Mucosa of rectum (tissue), 2 donors: Measurements from ENCODE around the gene DYNLT1.
A peak's percentile ranks its signal among the peaks of the same experiment; 100 is the strongest.
"Not testable (repeated sequence)": the region's sequence is repeated elsewhere in the genome, so short reads cannot be mapped to it uniquely, and the experiment has no call there.

Experiments used
- H3K27ac ChIP-seq, 2 donors: one replicate each; pipeline ENCODE4 v1.7.0; 2013; ENCODE audit warnings: inconsistent platforms in 2 of 2, low read depth in 2 of 2, low read length in 2 of 2
- H3K27me3 ChIP-seq, 2 donors: one replicate each; pipeline ENCODE4 v1.7.0; 2013; ENCODE audit warnings: low read length in 2 of 2; ENCODE audit not compliant: control insufficient read depth in 2 of 2, insufficient read depth in 2 of 2
- H3K36me3 ChIP-seq, 2 donors: one replicate each; pipeline ENCODE4 v1.7.0; 2013; ENCODE audit warnings: low read length in 2 of 2; ENCODE audit not compliant: control insufficient read depth in 2 of 2, insufficient read depth in 2 of 2
- H3K4me1 ChIP-seq, 2 donors: one replicate each; pipeline ENCODE4 v1.7.0; 2013; ENCODE audit warnings: low read length in 2 of 2, mild to moderate bottlenecking in 1 of 2; ENCODE audit not compliant: control insufficient read depth in 2 of 2, insufficient read depth in 2 of 2
- H3K4me3 ChIP-seq, 2 donors: one replicate each; pipeline ENCODE4 v1.7.0; 2013; ENCODE audit warnings: low read length in 2 of 2
- H3K9ac ChIP-seq, 2 donors: one replicate each; pipeline ENCODE4 v1.7.0; 2013; ENCODE audit warnings: low read length in 2 of 2, low read depth in 1 of 2, mild to moderate bottlenecking in 1 of 2
- H3K9me3 ChIP-seq, 2 donors: one replicate each; pipeline ENCODE4 v1.7.0; 2013; ENCODE audit warnings: low read length in 2 of 2; ENCODE audit not compliant: control insufficient read depth in 2 of 2
- donor health status: healthy.
- donor health status: Normal muscosa, but diverticular disease.

DYNLT1 gene

DNA sequence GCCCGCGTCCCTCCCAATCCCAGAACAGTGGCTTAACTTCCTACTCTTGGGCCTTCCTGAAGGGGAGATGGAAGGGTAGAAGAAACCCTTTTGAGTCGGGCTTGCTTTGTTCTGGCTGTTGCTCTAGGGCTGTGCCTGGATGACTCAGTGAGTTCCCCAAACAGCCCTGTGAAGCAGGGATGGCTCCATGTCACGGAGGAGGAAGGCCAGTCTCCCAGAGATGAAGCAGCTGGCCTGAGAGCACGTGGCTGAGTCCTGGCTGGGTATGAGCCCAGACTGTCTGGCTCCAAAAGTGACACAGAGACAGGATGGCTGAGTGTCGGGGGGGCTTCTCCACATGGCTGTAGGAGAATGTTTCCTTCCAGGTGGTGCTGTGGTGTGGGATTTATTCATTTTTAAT, 10.0 kb upstream of the DYNLT1 start:
- no peaks in the 10 kb centered on the region for H3K27me3 ChIP-seq
- H3K9me3 ChIP-seq: no peaks in the 10 kb centered on the region
- no peak overlapping the region for H3K4me3 ChIP-seq
- H3K9ac ChIP-seq: no peak overlapping the region
- peak overlapping the region; percentile 65 to 82 for H3K27ac ChIP-seq
- no peaks in the 10 kb centered on the region for H3K36me3 ChIP-seq
- peaks cover 4 to 8% of the 10 kb centered on the region in 2 donors for H3K4me1 ChIP-seq

DNA sequence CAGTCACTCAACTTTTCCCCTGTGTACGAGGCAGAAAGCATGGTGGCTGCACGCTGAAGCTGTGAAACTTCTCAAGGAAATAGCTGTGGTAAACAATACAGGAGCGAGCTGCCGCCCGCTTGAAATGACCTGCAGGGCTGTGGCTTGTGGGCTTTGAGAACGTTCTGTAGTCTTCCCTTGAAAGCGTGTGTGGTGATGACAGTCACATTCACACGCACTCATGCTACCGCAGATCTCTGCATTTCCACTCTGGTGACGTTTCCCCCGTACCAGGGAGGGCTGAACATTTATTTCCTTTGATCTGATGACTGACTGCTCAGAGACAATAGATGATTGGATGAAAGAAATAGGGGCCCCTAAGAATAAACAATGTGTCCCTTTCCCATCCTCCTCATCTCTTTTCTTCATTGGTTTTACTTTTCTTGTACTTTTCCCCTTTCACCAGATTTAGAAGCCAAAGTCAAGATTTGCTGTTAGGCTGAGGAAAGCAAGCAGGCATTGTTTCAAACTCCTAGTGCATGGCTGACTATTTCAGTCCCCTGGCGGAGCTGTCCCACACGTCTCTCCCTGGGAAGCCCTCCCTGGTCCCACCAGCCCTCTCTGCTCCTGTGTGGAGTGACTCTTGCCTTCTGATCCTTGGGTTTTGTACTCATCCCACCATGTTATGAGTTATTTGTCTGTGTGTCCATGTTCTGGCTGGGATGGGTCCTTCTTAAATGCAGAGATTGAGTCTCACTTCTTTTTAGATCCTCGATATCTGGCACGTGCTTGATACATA, 9.2 kb upstream of the DYNLT1 start:
- Histone ChIP-seq H3K27me3 (no peaks in the 10 kb centered on the region), H3K4me1 (peaks cover 4 to 8% of the 10 kb centered on the region in 2 donors), H3K27ac (peak overlapping the region; percentile 65 to 82), H3K9ac (peak overlapping the region in 1 of 2 donors; percentile 29), H3K9me3 (no peaks in the 10 kb centered on the region), H3K36me3 (no peaks in the 10 kb centered on the region), H3K4me3 (no peak overlapping the region)

DNA sequence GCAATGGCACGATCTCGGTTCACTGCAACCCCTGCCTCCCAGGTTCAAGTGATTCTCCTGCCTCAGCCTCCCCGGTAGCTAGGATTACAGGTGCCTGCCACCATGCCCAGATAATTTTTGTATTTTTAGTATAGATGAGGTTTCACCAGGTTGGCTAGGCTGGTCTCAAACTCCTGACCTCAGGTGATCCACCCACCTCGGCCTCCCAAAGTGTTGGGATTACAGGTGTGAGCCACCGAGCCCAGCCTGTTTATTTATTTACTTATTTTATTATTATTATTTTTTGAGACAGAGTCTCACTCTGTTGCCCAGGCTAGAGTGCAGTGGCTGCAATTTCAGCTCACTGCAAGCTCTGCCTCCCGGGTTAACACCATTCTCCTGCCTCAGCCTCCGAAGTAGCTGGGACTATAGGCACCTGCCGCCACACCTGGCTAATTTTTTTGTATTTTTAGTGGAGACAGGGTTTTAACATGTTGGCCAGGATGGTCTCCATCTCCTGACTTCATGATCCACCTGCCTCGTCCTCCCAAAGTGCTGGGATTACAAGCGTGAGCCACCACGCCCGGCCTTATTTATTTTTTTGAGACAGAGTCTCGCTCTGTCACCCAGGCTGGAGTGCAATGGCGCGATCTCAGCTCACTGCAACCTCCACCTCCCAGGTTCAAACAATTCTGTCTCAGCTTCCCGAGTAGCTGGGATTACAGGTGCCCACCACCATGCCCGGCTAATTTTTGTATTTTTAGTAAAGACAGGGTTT, 7.6 kb upstream of the DYNLT1 start:
- H3K4me1 ChIP-seq, H3K27me3 ChIP-seq, H3K9me3 ChIP-seq, H3K4me3 ChIP-seq, H3K36me3 ChIP-seq, H3K9ac ChIP-seq: not testable (repeated sequence)
- H3K27ac ChIP-seq: peak overlapping the region in 1 of 2 donors; percentile 48

DNA sequence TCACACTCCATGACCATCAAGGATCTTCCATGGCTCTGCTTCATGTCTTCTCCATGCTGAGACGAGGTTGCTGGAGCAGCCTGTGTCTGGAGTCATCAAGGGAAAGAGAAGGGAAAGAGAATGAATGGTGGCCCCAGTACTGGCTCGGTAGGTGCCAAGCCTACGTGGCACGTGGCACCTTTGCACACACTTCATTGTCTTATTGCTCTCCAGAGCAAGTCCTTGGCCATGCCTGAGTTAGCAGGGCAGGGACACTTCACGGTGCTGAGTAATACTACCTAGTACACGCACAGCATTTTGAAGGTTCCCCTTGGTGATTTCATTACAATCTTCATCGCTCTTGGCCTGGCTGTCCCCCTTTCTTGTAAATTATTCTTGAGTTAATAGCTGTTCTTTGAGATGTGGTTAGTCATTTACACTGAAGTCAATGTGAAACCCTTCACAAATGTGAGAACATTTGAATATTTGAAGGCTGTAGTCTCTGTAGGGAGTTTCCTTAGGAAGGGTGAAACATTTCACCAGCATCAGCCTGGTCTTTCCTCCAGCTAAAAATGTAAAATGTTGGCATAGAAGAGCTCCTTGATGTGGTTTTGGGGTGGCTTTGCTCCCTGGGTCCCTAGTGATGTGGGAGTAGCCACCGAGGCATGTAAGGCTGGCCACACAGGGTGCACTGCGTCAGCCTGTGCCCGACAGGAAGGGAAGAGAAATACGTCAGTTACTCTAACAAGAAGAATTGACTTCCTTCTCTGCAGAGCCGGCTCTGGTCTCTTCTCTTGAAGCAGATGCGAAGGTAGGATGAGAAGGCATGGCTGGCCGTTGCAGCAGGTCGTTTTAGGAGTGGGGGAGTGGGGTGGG, 5.0 kb upstream of the DYNLT1 start, which contains the start of gene SYTL3:
TSS of gene SYTL3 (plus strand) at position 766 of the 855 bp plus-strand sequence. CDS start 13,215 bp downstream, outside the sequence.
- H3K4me3 ChIP-seq: peak within 1 kb of the TSS in 1 of 2 donors; percentile 50
- H3K9ac ChIP-seq: peak within 1 kb of the TSS; percentile 0 to 24
- H3K27ac ChIP-seq: peak within 1 kb of the TSS; percentile 46 to 74
- H3K27me3 ChIP-seq: no peaks in the 10 kb centered on the region
- H3K9me3 ChIP-seq: no peaks in the 10 kb centered on the region
- no peaks in the 10 kb centered on the region for H3K36me3 ChIP-seq
- peaks cover 8 to 9% of the 10 kb centered on the region in 2 donors for H3K4me1 ChIP-seq

DNA sequence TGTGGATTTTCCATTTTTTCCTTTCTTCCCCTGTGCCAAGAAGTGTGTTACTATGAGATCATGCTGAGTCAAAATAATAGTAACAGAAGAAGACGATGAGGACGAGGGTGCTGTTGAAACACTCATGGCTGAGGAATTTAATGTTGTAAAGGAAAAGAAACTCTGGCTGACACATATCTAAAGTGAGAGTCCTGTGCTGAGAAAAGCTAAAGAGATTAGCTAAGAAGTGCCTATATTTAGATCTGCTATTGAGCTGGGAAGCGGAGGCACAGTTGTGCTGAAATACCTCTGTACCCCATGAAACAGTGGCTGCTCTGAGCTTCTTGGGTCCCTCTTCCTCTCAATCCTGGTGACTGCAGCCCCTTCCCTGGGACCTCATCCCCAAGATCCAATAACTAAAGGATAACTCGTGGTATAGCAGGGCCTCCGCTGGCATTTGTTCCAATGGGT, 4.2 kb upstream of the DYNLT1 start:
- Histone ChIP-seq H3K4me1 (peaks cover 5% of the 10 kb centered on the region in 2 donors), H3K27ac (peak overlapping the region in 1 of 2 donors; percentile 46), H3K9ac (no peak overlapping the region), H3K4me3 (no peak overlapping the region), H3K36me3 (no peaks in the 10 kb centered on the region), H3K9me3 (no peaks in the 10 kb centered on the region), H3K27me3 (no peaks in the 10 kb centered on the region)

DNA sequence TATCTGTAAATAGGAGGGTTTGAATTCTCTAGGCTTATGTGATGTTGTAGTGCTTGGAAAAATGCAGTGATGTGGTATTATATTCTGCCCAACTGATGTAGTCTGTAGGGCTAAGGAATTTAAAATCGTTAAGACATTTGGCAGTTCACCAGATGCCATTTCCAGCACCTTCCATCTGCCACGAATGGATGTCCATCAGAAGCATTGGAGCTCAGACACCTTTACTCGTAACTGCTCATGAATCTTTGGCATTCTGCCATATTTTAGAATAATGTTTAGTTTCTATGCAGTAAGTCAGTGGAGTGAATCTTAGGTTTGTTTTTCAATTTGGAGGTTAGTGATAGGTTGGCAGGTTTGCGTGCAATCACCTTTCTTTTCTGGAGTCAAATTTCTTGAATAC, 3.0 kb upstream of the DYNLT1 start:
- Histone ChIP-seq H3K27ac (no peak overlapping the region), H3K9ac (no peak overlapping the region), H3K9me3 (no peaks in the 10 kb centered on the region), H3K36me3 (no peaks in the 10 kb centered on the region), H3K4me3 (no peak overlapping the region), H3K4me1 (peaks cover 10 to 12% of the 10 kb centered on the region in 2 donors), H3K27me3 (no peaks in the 10 kb centered on the region)

DNA sequence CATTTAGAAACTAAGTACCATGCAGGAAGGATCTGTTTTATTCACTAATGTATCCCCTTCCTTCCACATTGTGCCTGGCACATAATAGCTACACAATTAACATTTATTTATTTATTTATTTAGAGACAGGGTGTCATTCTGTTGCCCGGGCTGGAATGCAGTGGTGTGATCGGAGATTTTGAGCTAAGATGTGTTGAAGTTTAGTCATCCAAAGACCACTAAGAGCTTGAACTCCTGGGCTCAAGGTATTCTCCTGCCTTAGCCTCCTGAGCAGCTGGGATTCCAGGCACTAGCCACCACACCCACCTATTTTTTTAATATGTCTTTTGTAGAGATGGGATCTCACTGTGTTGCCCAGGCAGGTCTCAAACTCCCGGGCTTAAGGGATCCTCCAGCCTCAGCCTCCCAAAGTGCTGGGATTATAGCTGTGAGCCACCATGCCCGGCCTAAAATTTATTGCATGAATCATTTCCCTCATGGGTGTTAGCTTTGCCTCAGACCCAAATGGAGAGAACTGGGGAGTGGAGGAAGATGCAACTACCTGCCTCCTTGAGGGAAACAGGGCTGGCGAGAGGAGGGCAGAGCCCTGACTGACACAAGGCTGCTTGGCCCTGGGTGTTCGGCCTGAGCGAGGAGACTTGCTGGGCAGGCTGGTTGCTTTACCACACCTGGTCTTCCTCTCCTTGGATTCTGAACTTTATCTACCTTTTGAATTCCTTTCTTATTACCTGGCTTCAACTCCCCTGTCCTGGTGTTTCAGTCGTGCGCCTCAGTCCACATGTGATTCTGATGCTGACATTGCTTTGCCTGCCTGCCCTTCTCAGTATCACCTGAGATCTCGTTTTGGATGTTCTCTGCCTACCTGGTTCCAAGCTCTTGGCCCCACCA, 1.7 kb upstream of the DYNLT1 start:
- no peak overlapping the region for H3K9ac ChIP-seq
- no peaks in the 10 kb centered on the region for H3K27me3 ChIP-seq
- peaks cover 15 to 19% of the 10 kb centered on the region in 2 donors for H3K4me1 ChIP-seq
- H3K27ac ChIP-seq: no peak overlapping the region
- no peak overlapping the region for H3K4me3 ChIP-seq
- H3K36me3 ChIP-seq: no peaks in the 10 kb centered on the region
- H3K9me3 ChIP-seq: no peaks in the 10 kb centered on the region

DNA sequence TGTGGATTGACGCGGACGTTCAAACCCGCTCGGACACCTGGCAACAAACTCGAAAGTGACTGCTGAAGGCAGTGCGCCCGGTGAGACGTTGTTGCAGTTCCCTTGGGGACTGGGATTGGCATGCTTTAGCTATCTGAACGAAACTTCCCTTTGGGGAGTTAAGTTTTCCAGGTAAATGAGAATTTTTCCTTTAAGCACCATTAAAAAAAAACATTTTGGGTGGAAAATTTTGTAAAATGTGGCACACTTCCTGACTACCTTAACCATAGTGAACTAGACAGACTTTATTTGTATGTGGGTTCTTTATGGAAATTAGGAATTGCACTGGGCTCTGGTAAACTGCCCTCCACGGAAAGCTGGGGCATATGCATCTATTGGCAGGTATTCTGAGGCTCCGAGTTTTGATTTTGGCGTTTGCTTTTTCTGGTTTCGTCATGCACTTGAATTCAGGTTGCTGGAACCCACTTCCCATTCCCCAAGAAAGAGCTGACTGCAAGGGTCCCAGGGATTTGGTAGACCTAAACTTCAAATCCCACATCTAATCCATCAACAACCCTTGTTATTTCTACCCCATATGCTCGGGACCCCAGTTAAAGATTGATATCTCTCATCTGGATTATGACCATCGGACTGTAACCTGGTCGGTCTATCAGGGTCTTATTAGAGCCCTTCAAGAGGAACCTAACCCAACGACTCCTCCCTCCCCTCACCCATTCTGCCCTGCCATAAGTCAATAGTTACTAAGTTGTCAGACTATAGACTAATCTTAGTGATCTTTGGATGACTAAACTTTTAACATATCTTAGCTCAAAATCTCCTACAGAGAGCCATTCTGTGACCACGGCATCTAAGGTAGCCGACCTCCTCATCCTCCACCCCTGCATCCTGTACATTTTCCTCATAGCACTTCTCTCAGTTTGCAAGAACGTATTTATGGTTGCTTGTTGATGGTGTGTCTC, 800 bp upstream of the DYNLT1 start:
- no peaks in the 10 kb centered on the region for H3K9me3 ChIP-seq
- H3K36me3 ChIP-seq: peaks cover 0 to 4% of the 10 kb centered on the region in 2 donors
- H3K9ac ChIP-seq: peak overlapping the region; percentile 90 to 99
- no peaks in the 10 kb centered on the region for H3K27me3 ChIP-seq
- peak overlapping the region; percentile 83 to 97 for H3K4me3 ChIP-seq
- peak overlapping the region; percentile 98 to 99 for H3K27ac ChIP-seq
- H3K4me1 ChIP-seq: peaks cover 15 to 19% of the 10 kb centered on the region in 2 donors
